ACC112 (cell line): ENCODE data around the gene SRPK2.

ENCODE experiments used
- H2AFZ ChIP-seq: fragments of 200-600 bp; sonication (generic); one replicate; pipeline ENCODE4 v1.6.0; 2017; ENCODE audit warnings: antibody characterized with exemption, low read length; ENCODE audit not compliant: unreplicated experiment
- H3K27ac ChIP-seq: fragments of 200-600 bp; sonication (generic); 2 replicates; pipeline ENCODE4 v1.5.1; 2014; ENCODE audit warnings: low read depth, mild to moderate bottlenecking, antibody characterized with exemption, low read length, moderate library complexity
- H3K27me3 ChIP-seq: fragments of 200-600 bp; sonication (generic); 2 replicates; pipeline ENCODE4 v1.6.1; 2014; ENCODE audit warnings: mild to moderate bottlenecking, antibody characterized with exemption, low read length, moderate library complexity, mixed read lengths; ENCODE audit not compliant: insufficient read depth
- H3K36me3 ChIP-seq: fragments of 200-600 bp; sonication (generic); 2 replicates; pipeline ENCODE4 v1.6.1; 2016; ENCODE audit warnings: mild to moderate bottlenecking, antibody characterized with exemption, low read length, moderate library complexity, mixed read lengths; ENCODE audit not compliant: insufficient read depth
- H3K4me1 ChIP-seq: fragments of 200-600 bp; sonication (generic); one replicate; pipeline ENCODE4 v1.6.1; 2016; ENCODE audit warnings: low read length, mixed read lengths; ENCODE audit not compliant: insufficient read depth, unreplicated experiment, control insufficient read depth
- H3K4me3 ChIP-seq: fragments of 200-600 bp; sonication (generic); 2 replicates; pipeline ENCODE4 v1.5.1; 2014; ENCODE audit warnings: mild to moderate bottlenecking, low read depth, low read length
- H3K79me2 ChIP-seq: fragments of 200-600 bp; sonication (generic); one replicate; pipeline ENCODE4 v1.6.0; 2016; ENCODE audit warnings: low read length; ENCODE audit not compliant: control insufficient read depth, unreplicated experiment, insufficient read depth

Gene SRPK2

GRCh38 chr7:105133986-105134655 is 254.6 kb downstream of the SRPK2 start:
- H3K27ac ChIP-seq = no peak overlapping the region
- no peaks in the 10 kb centered on the region for H3K79me2 ChIP-seq
- H3K36me3 ChIP-seq = no peaks in the 10 kb centered on the region
- H3K27me3 ChIP-seq = no peaks in the 10 kb centered on the region
- H3K4me3 ChIP-seq = no peak overlapping the region
- no peak overlapping the region for H2AFZ ChIP-seq
- peaks cover 12% of the 10 kb centered on the region for H3K4me1 ChIP-seq

- Histone ChIP-seq H3K27me3 (no peaks in the 10 kb centered on the region), H3K36me3 (no peaks in the 10 kb centered on the region), H3K27ac (no peak overlapping the region), H3K4me3 (no peak overlapping the region), H2AFZ (no peak overlapping the region), H3K79me2 (no peaks in the 10 kb centered on the region), H3K4me1 (peaks cover 12% of the 10 kb centered on the region)
These were observed 255.4 kb downstream of the SRPK2 start for GRCh38 chr7:105133358-105133757.

- H3K27me3 ChIP-seq = no peaks in the 10 kb centered on the region
- H2AFZ ChIP-seq = no peak overlapping the region
- peaks cover 12% of the 10 kb centered on the region for H3K4me1 ChIP-seq
- H3K36me3 ChIP-seq = no peaks in the 10 kb centered on the region
- H3K27ac ChIP-seq = no peak overlapping the region
- no peaks in the 10 kb centered on the region for H3K79me2 ChIP-seq
- no peak overlapping the region for H3K4me3 ChIP-seq
These were observed 255.9 kb downstream of the SRPK2 start for GRCh38 chr7:105132835-105133234.

- Histone ChIP-seq H2AFZ (no peak overlapping the region), H3K36me3 (no peaks in the 10 kb centered on the region), H3K4me3 (no peak overlapping the region), H3K79me2 (no peaks in the 10 kb centered on the region), H3K4me1 (peaks cover 12% of the 10 kb centered on the region), H3K27ac (no peak overlapping the region), H3K27me3 (no peaks in the 10 kb centered on the region)
These were observed 256.4 kb downstream of the SRPK2 start for GRCh38 chr7:105132335-105132734.

- no peaks in the 10 kb centered on the region for H3K27me3 ChIP-seq
- no peaks in the 10 kb centered on the region for H3K79me2 ChIP-seq
- no peak overlapping the region for H3K4me3 ChIP-seq
- no peaks in the 10 kb centered on the region for H3K36me3 ChIP-seq
- H3K4me1 ChIP-seq = peaks cover 10% of the 10 kb centered on the region
- H2AFZ ChIP-seq = no peak overlapping the region
- H3K27ac ChIP-seq = no peak overlapping the region
These were observed 256.8 kb downstream of the SRPK2 start for GRCh38 chr7:105131890-105132289.

GRCh38 chr7:105131033-105131656 is 257.6 kb downstream of the SRPK2 start:
- H3K27me3 ChIP-seq = no peaks in the 10 kb centered on the region
- H3K4me3 ChIP-seq = no peak overlapping the region
- no peaks in the 10 kb centered on the region for H3K79me2 ChIP-seq
- H2AFZ ChIP-seq = no peak overlapping the region
- peaks cover 2% of the 10 kb centered on the region for H3K4me1 ChIP-seq
- no peak overlapping the region for H3K27ac ChIP-seq
- H3K36me3 ChIP-seq = 0 out of 2 replicates have a peak, but pooled peaks cover under 1% of the 10 kb centered on the region

- Histone ChIP-seq H3K79me2 (no peaks in the 10 kb centered on the region), H3K4me3 (no peak overlapping the region), H3K4me1 (no peaks in the 10 kb centered on the region), H3K27ac (no peak overlapping the region), H3K27me3 (no peaks in the 10 kb centered on the region), H3K36me3 (peaks cover 3% of the 10 kb centered on the region; the same call in 1 of the 2 replicates), H2AFZ (no peak overlapping the region)
These were observed 258.1 kb downstream of the SRPK2 start for GRCh38 chr7:105130580-105130979.

- Histone ChIP-seq H3K4me3 (no peak overlapping the region), H3K27ac (no peak overlapping the region), H3K27me3 (no peaks in the 10 kb centered on the region), H3K79me2 (no peaks in the 10 kb centered on the region), H3K36me3 (peaks cover 3% of the 10 kb centered on the region; the same call in 1 of the 2 replicates), H3K4me1 (no peaks in the 10 kb centered on the region), H2AFZ (no peak overlapping the region)
These were observed 258.7 kb downstream of the SRPK2 start for GRCh38 chr7:105130048-105130447.

- Histone ChIP-seq H2AFZ (no peak overlapping the region), H3K27ac (no peak overlapping the region), H3K79me2 (no peaks in the 10 kb centered on the region), H3K36me3 (peaks cover 3% of the 10 kb centered on the region; the same call in 1 of the 2 replicates), H3K4me3 (no peak overlapping the region), H3K27me3 (no peaks in the 10 kb centered on the region), H3K4me1 (no peaks in the 10 kb centered on the region)
These were observed 261.5 kb downstream of the SRPK2 start for GRCh38 chr7:105127179-105127578.

- Histone ChIP-seq H3K79me2 (no peaks in the 10 kb centered on the region), H3K27ac (no peak overlapping the region), H3K36me3 (peaks cover 3% of the 10 kb centered on the region; the same call in 1 of the 2 replicates), H3K4me3 (no peak overlapping the region), H3K27me3 (no peaks in the 10 kb centered on the region), H3K4me1 (no peaks in the 10 kb centered on the region), H2AFZ (no peak overlapping the region)
These were observed 262.2 kb downstream of the SRPK2 start for GRCh38 chr7:105126436-105126975.

GRCh38 chr7:105125745-105126144 is 263.0 kb downstream of the SRPK2 start:
- H3K27me3 ChIP-seq = no peaks in the 10 kb centered on the region
- H2AFZ ChIP-seq = no peak overlapping the region
- H3K27ac ChIP-seq = no peak overlapping the region
- H3K4me1 ChIP-seq = no peaks in the 10 kb centered on the region
- no peak overlapping the region for H3K4me3 ChIP-seq
- H3K36me3 ChIP-seq = peaks cover 3% of the 10 kb centered on the region; the same call in 1 of the 2 replicates
- H3K79me2 ChIP-seq = no peaks in the 10 kb centered on the region
